ENCODE measurements around the gene IFNAR1.
A peak's percentile ranks its signal among the peaks of the same experiment; 100 is the strongest.
"Not testable (repeated sequence)": the region's sequence is repeated elsewhere in the genome, so short reads cannot be mapped to it uniquely, and the experiment has no call there.

Gene IFNAR1

GRCh38 chr21:33308586-33309490 is 15.9 kb upstream of the IFNAR1 start:
- DNase-seq = no peak

GRCh38 chr21:33309778-33310177 is 15.0 kb upstream of the IFNAR1 start:
- no peak for DNase-seq

GRCh38 chr21:33312121-33312520 is 12.6 kb upstream of the IFNAR1 start:
- DNase-seq = no peak

GRCh38 chr21:33313183-33313582 is 11.6 kb upstream of the IFNAR1 start:
- DNase-seq = no peak

- DNase-seq = no peak
Measured at GRCh38 chr21:33313611-33314010, 11.2 kb upstream of the IFNAR1 start.

- DNase-seq = no peak
Measured at GRCh38 chr21:33314111-33314510, 10.7 kb upstream of the IFNAR1 start.

- DNase-seq = no peak
Measured at GRCh38 chr21:33315946-33316710, 8.6 kb upstream of the IFNAR1 start.

- DNase-seq = no peak
Measured at GRCh38 chr21:33317145-33317544, 7.6 kb upstream of the IFNAR1 start.

- DNase-seq = no peak
Measured at GRCh38 chr21:33317786-33318486, 6.8 kb upstream of the IFNAR1 start.

GRCh38 chr21:33321005-33321404 is 3.8 kb upstream of the IFNAR1 start:
- not testable (repeated sequence) for DNase-seq

- DNase-seq = not testable (repeated sequence)
Measured at GRCh38 chr21:33323610-33324009, 1.2 kb upstream of the IFNAR1 start.

- peak; percentile 62 for DNase-seq
Measured at GRCh38 chr21:33325222-33326067, 675 bp downstream of the IFNAR1 start.

- no peak for DNase-seq
Measured at GRCh38 chr21:33327326-33327725, 2.6 kb downstream of the IFNAR1 start.

GRCh38 chr21:33327792-33328433 is 3.1 kb downstream of the IFNAR1 start:
- DNase-seq = no peak

- DNase-seq = no peak
Measured at GRCh38 chr21:33330726-33331125, 6.0 kb downstream of the IFNAR1 start.

GRCh38 chr21:33332143-33332542 is 7.4 kb downstream of the IFNAR1 start:
- no peak for DNase-seq

GRCh38 chr21:33334191-33334590 is 9.4 kb downstream of the IFNAR1 start:
- DNase-seq = no peak

- no peak for DNase-seq
Measured at GRCh38 chr21:33334824-33335223, 10.1 kb downstream of the IFNAR1 start.

GRCh38 chr21:33339135-33339534 is 14.4 kb downstream of the IFNAR1 start:
- DNase-seq = no peak

GRCh38 chr21:33339918-33340317 is 15.1 kb downstream of the IFNAR1 start:
- DNase-seq = no peak

GRCh38 chr21:33345751-33346238 is 21.0 kb downstream of the IFNAR1 start:
- DNase-seq = no peak

- no peak for DNase-seq
Measured at GRCh38 chr21:33348706-33349105, 23.9 kb downstream of the IFNAR1 start.

Measured in effector CD8-positive, alpha-beta T cell (primary cell).